ENCODE results near the gene RBMS3.

Gene RBMS3

DNA sequence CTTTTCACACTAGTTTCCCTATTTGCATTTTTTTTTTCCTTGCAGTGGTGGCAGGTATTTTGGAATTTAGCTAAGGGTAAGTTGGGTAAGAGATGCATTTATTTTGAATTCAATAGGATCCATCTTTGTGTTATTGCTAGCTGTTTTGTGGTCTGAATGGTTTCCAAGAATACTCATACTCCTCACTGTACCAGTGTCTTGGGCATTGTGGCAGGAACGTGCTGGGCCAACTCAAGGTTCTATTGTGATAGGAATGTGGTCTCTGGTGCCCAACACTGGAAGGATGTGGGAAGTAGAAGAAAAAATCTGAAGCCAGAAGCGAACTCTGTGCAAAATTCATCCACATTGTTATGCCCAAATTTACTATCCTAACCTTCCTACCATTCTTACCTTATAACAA is 135.6 kb downstream of the RBMS3 start:
- H3K36me3 ChIP-seq (ENCODE audit: control insufficient read depth in 2 of 2, insufficient read depth in 2 of 2, low read length in 2 of 2): no peaks in the 10 kb centered on the region
- no peaks in the 10 kb centered on the region for H3K9me3 ChIP-seq (ENCODE audit: control insufficient read depth in 2 of 2, low read length in 2 of 2)

DNA sequence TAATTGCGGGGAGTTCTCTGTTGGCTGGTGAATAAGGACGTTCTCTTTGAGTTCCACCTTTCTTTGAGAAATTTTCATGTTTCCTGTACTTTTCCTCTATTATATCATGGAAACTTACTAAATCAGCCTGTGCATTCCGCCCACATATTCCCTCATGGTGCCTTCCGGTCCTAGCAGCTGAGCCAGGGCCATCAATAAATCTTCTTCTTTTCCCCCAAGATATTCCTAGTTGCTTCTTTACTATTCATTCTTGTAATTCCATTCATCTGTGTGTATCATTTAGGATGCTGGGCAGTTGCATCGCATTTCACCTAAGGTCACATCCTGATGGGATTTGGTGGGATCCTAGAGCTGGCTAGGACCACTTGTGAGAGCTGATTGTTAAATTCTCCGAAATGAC is 139.2 kb downstream of the RBMS3 start:
- Histone ChIP-seq H3K4me3 (ENCODE audit: low read length in 2 of 2) (no peak overlapping the region), H3K9ac (ENCODE audit: low read depth in 1 of 2, low read length in 2 of 2) (no peak overlapping the region), H3K27me3 (ENCODE audit: control insufficient read depth in 2 of 2, insufficient read depth in 2 of 2, low read length in 2 of 2) (no peaks in the 10 kb centered on the region), H3K36me3 (ENCODE audit: control insufficient read depth in 2 of 2, insufficient read depth in 2 of 2, low read length in 2 of 2) (no peaks in the 10 kb centered on the region), H3K4me1 (ENCODE audit: control insufficient read depth in 2 of 2, insufficient read depth in 2 of 2, low read length in 2 of 2) (no peaks in the 10 kb centered on the region), H3K9me3 (ENCODE audit: control insufficient read depth in 2 of 2, low read length in 2 of 2) (no peaks in the 10 kb centered on the region), H3K27ac (ENCODE audit: low read depth in 2 of 2, low read length in 2 of 2) (no peak overlapping the region)

More for the DNA sequence above, 135.6 kb downstream of the RBMS3 start:
- Histone ChIP-seq H3K4me3 (ENCODE audit: low read length in 2 of 2) (no peak overlapping the region), H3K27me3 (ENCODE audit: control insufficient read depth in 2 of 2, insufficient read depth in 2 of 2, low read length in 2 of 2) (no peaks in the 10 kb centered on the region), H3K27ac (ENCODE audit: low read depth in 2 of 2, low read length in 2 of 2) (no peak overlapping the region), H3K4me1 (ENCODE audit: control insufficient read depth in 2 of 2, insufficient read depth in 2 of 2, low read length in 2 of 2) (no peaks in the 10 kb centered on the region), H3K9ac (ENCODE audit: low read depth in 1 of 2, low read length in 2 of 2) (no peak overlapping the region)

DNA sequence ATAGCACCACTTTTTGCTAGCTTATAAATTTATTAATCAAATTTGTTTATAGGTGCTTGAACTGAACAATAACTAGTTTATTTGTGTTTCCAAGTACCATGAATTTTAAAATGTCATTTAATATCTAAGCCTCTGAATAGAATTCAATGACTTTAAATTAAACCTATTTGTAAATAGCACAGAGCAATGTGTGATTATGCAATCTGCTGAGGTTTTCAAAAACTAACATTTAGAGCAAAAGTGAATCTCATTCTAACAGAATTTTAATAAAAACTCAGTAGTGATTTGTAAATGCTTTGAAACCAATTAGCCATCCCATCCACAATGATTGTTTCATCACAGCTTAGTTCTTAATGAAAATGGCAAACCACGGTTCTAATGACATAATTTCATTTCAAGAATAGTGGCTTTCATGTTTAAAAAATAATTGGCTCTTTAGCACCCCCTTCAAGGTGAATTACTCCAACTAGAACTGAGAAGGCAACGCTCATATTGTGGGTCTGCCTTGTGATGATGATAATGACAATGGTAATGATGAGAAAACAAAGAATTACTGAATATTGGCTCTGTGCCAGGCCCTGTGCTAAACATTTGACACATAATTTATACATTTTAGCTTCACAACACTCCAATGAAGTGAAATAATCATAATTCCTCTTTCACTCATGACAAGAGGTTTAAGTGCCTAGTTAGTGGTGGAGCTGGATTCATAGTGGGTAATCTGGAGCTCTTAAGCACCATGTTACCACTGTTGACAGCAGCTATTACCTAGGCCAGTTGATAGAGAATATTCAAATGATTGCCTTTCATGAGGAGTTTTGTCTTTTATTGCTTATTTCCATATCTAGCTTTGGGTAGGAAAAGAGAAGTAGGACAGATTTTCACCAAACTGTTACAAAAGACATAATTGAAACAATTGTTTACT is 145.7 kb downstream of the RBMS3 start:
- Histone ChIP-seq H3K9me3 (ENCODE audit: control insufficient read depth in 2 of 2, low read length in 2 of 2) (no peaks in the 10 kb centered on the region), H3K36me3 (ENCODE audit: control insufficient read depth in 2 of 2, insufficient read depth in 2 of 2, low read length in 2 of 2) (no peaks in the 10 kb centered on the region), H3K4me3 (ENCODE audit: low read length in 2 of 2) (no peak overlapping the region), H3K27me3 (ENCODE audit: control insufficient read depth in 2 of 2, insufficient read depth in 2 of 2, low read length in 2 of 2) (no peaks in the 10 kb centered on the region), H3K4me1 (ENCODE audit: control insufficient read depth in 2 of 2, insufficient read depth in 2 of 2, low read length in 2 of 2) (no peaks in the 10 kb centered on the region), H3K9ac (ENCODE audit: low read depth in 1 of 2, low read length in 2 of 2) (no peak overlapping the region), H3K27ac (ENCODE audit: low read depth in 2 of 2, low read length in 2 of 2) (no peak overlapping the region)

DNA sequence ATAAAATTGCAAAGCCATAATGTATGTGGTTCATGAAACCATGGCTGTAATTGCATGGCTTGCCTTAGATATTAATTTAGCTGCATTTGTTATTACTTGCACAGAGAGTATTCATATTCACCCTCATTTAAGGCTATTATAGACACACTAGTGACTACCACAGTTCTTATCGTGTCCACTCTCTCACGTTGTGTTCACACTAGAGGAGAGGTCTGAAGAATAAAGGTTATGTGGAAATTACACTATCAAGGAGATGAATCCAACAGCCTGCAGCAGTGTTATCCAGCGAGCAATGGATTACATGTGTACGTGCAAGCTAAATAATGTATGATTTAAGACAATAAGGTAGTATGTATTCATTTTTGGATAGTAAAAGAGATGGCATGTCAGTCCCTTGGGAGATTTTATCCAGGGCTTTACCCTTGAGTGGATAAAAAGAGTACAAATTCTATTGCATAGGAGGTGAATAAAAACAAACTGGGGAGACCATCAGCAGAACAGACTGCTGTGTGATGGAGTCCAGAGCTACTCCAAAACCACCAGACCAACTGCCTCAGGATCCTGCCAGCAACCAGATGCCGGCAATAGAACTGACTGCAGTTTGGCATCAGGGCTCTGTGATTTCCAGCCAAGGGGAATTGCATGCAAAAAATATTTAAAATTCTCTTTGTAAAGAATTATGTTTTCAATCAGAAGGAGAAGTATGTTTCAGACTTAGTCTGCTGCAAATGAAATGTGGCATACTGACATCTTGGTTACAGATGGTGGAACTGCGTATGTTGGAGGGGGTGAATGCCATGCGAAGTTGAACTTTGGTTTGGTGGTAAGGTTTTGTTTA is 146.6 kb downstream of the RBMS3 start:
- no peak overlapping the region for H3K27ac ChIP-seq (ENCODE audit: low read depth in 2 of 2, low read length in 2 of 2)
- H3K9me3 ChIP-seq (ENCODE audit: control insufficient read depth in 2 of 2, low read length in 2 of 2): no peaks in the 10 kb centered on the region
- H3K27me3 ChIP-seq (ENCODE audit: control insufficient read depth in 2 of 2, insufficient read depth in 2 of 2, low read length in 2 of 2): no peaks in the 10 kb centered on the region
- no peaks in the 10 kb centered on the region for H3K36me3 ChIP-seq (ENCODE audit: control insufficient read depth in 2 of 2, insufficient read depth in 2 of 2, low read length in 2 of 2)
- no peak overlapping the region for H3K4me3 ChIP-seq (ENCODE audit: low read length in 2 of 2)
- no peaks in the 10 kb centered on the region for H3K4me1 ChIP-seq (ENCODE audit: control insufficient read depth in 2 of 2, insufficient read depth in 2 of 2, low read length in 2 of 2)
- H3K9ac ChIP-seq (ENCODE audit: low read depth in 1 of 2, low read length in 2 of 2): no peak overlapping the region

DNA sequence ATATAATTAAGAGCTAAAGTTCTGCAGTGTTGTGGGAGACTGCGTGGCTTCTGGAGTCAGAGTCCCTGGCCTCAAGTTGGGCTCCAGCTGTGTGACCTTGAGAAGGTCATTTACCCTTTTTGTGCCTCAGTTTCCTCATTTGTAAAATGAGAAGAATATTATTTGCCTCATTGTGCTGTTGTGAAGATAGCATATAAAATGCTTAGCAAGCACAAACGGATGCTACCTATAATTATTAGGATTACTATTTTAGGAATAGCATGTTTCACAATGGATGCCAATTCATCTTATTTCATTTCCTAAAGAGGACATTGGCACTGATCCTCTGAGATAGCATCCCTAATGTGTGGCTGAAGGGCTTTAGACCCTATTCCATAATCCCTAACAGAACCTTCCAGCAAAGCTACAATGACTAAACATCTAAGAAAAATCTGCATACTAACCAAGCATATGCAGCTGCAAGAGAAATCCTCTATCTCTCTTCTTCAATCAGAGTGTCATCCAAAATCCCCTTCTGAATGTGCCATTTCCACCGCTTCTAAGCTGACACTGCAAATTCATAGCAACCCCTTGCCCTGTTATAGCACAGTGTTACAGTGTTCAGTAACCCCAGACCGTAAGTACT is 148.3 kb downstream of the RBMS3 start:
- H3K27me3 ChIP-seq (ENCODE audit: control insufficient read depth in 2 of 2, insufficient read depth in 2 of 2, low read length in 2 of 2): no peaks in the 10 kb centered on the region
- no peaks in the 10 kb centered on the region for H3K4me1 ChIP-seq (ENCODE audit: control insufficient read depth in 2 of 2, insufficient read depth in 2 of 2, low read length in 2 of 2)
- no peak overlapping the region for H3K9ac ChIP-seq (ENCODE audit: low read depth in 1 of 2, low read length in 2 of 2)
- no peak overlapping the region for H3K27ac ChIP-seq (ENCODE audit: low read depth in 2 of 2, low read length in 2 of 2)
- no peaks in the 10 kb centered on the region for H3K9me3 ChIP-seq (ENCODE audit: control insufficient read depth in 2 of 2, low read length in 2 of 2)
- no peaks in the 10 kb centered on the region for H3K36me3 ChIP-seq (ENCODE audit: control insufficient read depth in 2 of 2, insufficient read depth in 2 of 2, low read length in 2 of 2)
- no peak overlapping the region for H3K4me3 ChIP-seq (ENCODE audit: low read length in 2 of 2)

GRCh38 chr3:29430558-29430971 is 149.7 kb downstream of the RBMS3 start:
- Histone ChIP-seq H3K9ac (ENCODE audit: low read depth in 1 of 2, low read length in 2 of 2) (no peak overlapping the region), H3K27ac (ENCODE audit: low read depth in 2 of 2, low read length in 2 of 2) (no peak overlapping the region), H3K9me3 (ENCODE audit: control insufficient read depth in 2 of 2, low read length in 2 of 2) (no peaks in the 10 kb centered on the region), H3K36me3 (ENCODE audit: control insufficient read depth in 2 of 2, insufficient read depth in 2 of 2, low read length in 2 of 2) (no peaks in the 10 kb centered on the region), H3K27me3 (ENCODE audit: control insufficient read depth in 2 of 2, insufficient read depth in 2 of 2, low read length in 2 of 2) (no peaks in the 10 kb centered on the region), H3K4me1 (ENCODE audit: control insufficient read depth in 2 of 2, insufficient read depth in 2 of 2, low read length in 2 of 2) (no peaks in the 10 kb centered on the region), H3K4me3 (ENCODE audit: low read length in 2 of 2) (no peak overlapping the region)

DNA sequence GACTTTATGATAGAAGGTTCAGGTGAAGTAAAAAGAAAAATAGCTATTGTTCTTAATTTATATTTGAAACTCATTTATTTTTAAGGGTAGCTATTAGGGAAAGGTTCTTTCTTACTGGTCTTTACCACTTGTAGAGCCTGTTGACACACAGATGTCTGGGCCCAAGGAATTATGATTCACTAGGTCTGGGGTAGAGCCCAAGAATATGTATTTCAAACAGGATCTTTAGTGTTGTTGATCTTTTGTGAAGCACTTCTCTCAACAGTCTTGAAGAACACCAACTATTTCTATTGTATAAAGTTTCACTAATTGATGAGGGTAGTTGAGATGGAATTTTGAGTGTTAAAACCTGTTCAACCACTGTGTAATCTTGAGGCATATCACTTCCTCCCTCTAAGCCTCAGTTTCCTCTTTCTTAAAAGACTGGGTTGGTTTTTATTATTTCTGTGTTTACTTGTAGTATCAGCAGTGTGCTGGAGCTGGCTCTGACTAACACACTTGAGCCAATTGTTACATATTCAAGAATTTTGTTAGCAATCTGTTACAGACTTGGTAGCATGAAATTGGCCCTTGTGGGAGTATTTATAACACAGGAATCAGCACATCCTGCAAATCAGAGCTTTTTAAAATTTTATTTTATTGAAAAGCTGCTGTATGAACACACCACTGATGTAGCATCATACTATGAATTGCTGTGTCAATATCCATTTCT is 155.9 kb downstream of the RBMS3 start:
- no peaks in the 10 kb centered on the region for H3K27me3 ChIP-seq (ENCODE audit: control insufficient read depth in 2 of 2, insufficient read depth in 2 of 2, low read length in 2 of 2)

DNA sequence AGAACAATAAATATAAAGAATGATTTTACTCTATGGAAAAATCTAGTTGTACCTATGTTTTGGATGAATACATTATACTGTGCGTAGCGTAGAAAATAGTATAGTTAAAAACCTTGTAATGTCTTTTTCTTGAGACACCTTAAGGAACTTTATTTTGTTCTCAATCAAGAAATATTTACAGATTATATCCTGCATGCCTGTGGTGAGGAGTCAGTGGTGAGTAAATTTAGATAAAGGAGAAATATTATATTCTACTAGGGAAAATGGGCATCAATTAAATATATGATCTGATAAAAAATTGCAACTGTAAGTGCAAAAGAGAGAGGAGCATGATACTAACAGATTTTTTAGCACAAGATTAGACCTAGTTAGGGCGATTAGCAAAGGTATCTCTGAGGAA is 157.7 kb downstream of the RBMS3 start:
- Histone ChIP-seq H3K4me3 (ENCODE audit: low read length in 2 of 2) (no peak overlapping the region), H3K27me3 (ENCODE audit: control insufficient read depth in 2 of 2, insufficient read depth in 2 of 2, low read length in 2 of 2) (no peaks in the 10 kb centered on the region), H3K4me1 (ENCODE audit: control insufficient read depth in 2 of 2, insufficient read depth in 2 of 2, low read length in 2 of 2) (no peaks in the 10 kb centered on the region), H3K9ac (ENCODE audit: low read depth in 1 of 2, low read length in 2 of 2) (no peak overlapping the region), H3K27ac (ENCODE audit: low read depth in 2 of 2, low read length in 2 of 2) (no peak overlapping the region), H3K36me3 (ENCODE audit: control insufficient read depth in 2 of 2, insufficient read depth in 2 of 2, low read length in 2 of 2) (no peaks in the 10 kb centered on the region), H3K9me3 (ENCODE audit: control insufficient read depth in 2 of 2, low read length in 2 of 2) (no peaks in the 10 kb centered on the region)

More for the DNA sequence above, 155.9 kb downstream of the RBMS3 start:
- H3K9me3 ChIP-seq (ENCODE audit: control insufficient read depth in 2 of 2, low read length in 2 of 2): no peaks in the 10 kb centered on the region
- H3K4me1 ChIP-seq (ENCODE audit: control insufficient read depth in 2 of 2, insufficient read depth in 2 of 2, low read length in 2 of 2): no peaks in the 10 kb centered on the region
- no peak overlapping the region for H3K9ac ChIP-seq (ENCODE audit: low read depth in 1 of 2, low read length in 2 of 2)
- no peak overlapping the region for H3K4me3 ChIP-seq (ENCODE audit: low read length in 2 of 2)
- no peak overlapping the region for H3K27ac ChIP-seq (ENCODE audit: low read depth in 2 of 2, low read length in 2 of 2)
- H3K36me3 ChIP-seq (ENCODE audit: control insufficient read depth in 2 of 2, insufficient read depth in 2 of 2, low read length in 2 of 2): no peaks in the 10 kb centered on the region

DNA sequence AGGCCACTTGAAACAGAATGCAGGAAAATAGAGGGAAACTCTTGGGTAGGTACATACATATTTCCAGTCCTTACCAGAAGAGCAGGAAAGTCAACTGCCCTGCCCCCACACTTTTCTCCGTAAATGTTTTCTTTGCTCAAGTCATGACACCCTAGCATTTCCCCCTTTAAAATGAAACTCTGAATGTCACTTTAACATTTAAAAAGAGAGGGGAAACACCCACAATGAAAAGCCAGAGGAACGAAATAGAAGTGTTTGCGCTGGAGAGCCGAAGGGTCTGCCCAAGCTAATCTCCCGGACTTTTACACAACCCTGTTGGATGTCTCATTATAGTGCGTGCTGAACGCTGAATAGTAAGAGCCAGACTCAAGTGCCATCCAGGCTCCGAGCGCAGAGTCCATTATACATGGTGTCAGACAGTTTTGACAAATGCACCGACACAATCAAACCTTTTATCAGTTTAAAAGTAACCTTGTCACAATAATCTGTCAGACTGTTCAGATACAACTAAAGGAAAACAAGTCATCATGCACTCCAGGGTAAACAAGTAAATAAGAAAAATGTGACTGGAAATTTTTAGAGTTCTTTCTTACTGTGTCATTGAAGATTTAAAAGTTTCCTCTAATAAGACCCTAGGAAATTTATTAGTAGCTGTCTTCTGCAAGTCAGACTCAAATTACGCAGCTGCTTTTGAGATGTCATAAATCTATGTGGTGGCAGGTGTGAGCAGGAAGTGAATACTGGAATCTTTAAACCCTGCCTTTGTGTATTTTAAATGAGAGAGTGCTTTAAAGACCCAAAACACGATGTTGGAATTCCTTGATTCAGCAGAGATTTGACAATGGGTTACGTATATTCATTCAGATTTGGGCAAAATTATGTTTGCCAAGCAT is 159.8 kb downstream of the RBMS3 start:
- no peaks in the 10 kb centered on the region for H3K27me3 ChIP-seq (ENCODE audit: control insufficient read depth in 2 of 2, insufficient read depth in 2 of 2, low read length in 2 of 2)
- H3K4me3 ChIP-seq (ENCODE audit: low read length in 2 of 2): peak overlapping the region; percentile 33 to 39
- H3K4me1 ChIP-seq (ENCODE audit: control insufficient read depth in 2 of 2, insufficient read depth in 2 of 2, low read length in 2 of 2): no peaks in the 10 kb centered on the region
- H3K36me3 ChIP-seq (ENCODE audit: control insufficient read depth in 2 of 2, insufficient read depth in 2 of 2, low read length in 2 of 2): no peaks in the 10 kb centered on the region
- no peak overlapping the region for H3K27ac ChIP-seq (ENCODE audit: low read depth in 2 of 2, low read length in 2 of 2)
- H3K9ac ChIP-seq (ENCODE audit: low read depth in 1 of 2, low read length in 2 of 2): peak overlapping the region in 1 of 2 donors; percentile 22
- H3K9me3 ChIP-seq (ENCODE audit: control insufficient read depth in 2 of 2, low read length in 2 of 2): no peaks in the 10 kb centered on the region
